Endothelial cell (in vitro differentiated cells): ENCODE measurements around the gene HS3ST5. TPM values are rescaled to one million over a fixed set of nuclear protein-coding genes. Genes with fewer than 3 reads are reported as not detected.

ENCODE experiments used
- DNase-seq: peaks from one replicate; pipeline ENCODE4 v3.0.0; 2021; ENCODE audit warnings: low spot score
- H3K27ac Mint-ChIP-seq: one replicate; pipeline ENCODE4 v1.8.0; 2021; ENCODE audit warnings: mixed read lengths, inconsistent platforms; ENCODE audit not compliant: unreplicated experiment
- H3K27me3 Mint-ChIP-seq: one replicate; pipeline ENCODE4 v1.8.0; 2021; ENCODE audit warnings: mild to moderate bottlenecking, moderate library complexity, mixed read lengths, inconsistent platforms; ENCODE audit not compliant: unreplicated experiment
- H3K36me3 Mint-ChIP-seq: one replicate; pipeline ENCODE4 v1.8.0; 2021; ENCODE audit warnings: mild to moderate bottlenecking, low read depth, mixed read lengths, inconsistent platforms; ENCODE audit not compliant: unreplicated experiment
- H3K4me1 Mint-ChIP-seq: one replicate; pipeline ENCODE4 v1.8.0; 2021; ENCODE audit warnings: mild to moderate bottlenecking, mixed read lengths, inconsistent platforms; ENCODE audit not compliant: unreplicated experiment
- H3K4me3 Mint-ChIP-seq: one replicate; pipeline ENCODE4 v1.8.0; 2021; ENCODE audit warnings: mild to moderate bottlenecking, mixed read lengths, inconsistent platforms; ENCODE audit not compliant: unreplicated experiment
- H3K9me3 Mint-ChIP-seq: one replicate; pipeline ENCODE4 v1.8.0; 2021; ENCODE audit warnings: mixed read lengths, inconsistent platforms; ENCODE audit not compliant: unreplicated experiment
- CTCF ChIP-seq: fragments of 200-600 bp; sonication (generic); IDR thresholded peaks from one replicate; pipeline ENCODE4 v1.5.0; 2021; ENCODE audit warnings: antibody characterized with exemption; ENCODE audit not compliant: unreplicated experiment
- total RNA-seq: library from RNA; stranded (reverse); fragmentation: NEBNext Ultra II Directional; extraction: Animal tissue kit (Norgen Biotek cat#: 25700); gene quantifications from one replicate; pipeline ENCODE4 v1.2.1, GENCODE V29; 2021; ENCODE audit not compliant: unreplicated experiment

Gene HS3ST5
- total RNA-seq, 1 donor from 2014 or later = 0.51 TPM

DNA sequence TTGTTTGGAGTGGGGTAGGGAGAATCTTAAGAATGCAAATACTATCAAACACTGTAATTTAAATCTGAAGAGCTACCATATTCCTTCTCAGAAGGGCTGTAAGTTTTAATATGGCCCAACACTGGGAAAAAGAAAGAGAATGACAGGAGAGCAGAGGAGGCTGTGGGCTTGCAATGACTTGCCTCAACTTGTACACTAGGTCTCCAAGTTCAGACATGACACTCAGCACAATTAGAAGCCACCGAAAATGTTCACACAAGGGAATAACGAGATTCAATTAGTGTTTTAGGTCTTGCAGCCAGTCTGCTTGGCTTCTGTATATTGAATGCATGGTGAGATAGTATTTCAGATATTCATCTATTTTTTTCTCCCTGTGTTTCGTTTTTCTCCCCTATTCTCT is 89.4 kb downstream of the HS3ST5 start:
- H3K4me1 Mint-ChIP-seq = no peaks in the 10 kb centered on the region
- TF ChIP-seq CTCF = no peak
- no peaks in the 10 kb centered on the region for H3K27me3 Mint-ChIP-seq
- no peak for DNase-seq
- no peak overlapping the region for H3K4me3 Mint-ChIP-seq
- H3K36me3 Mint-ChIP-seq = no peaks in the 10 kb centered on the region
- H3K27ac Mint-ChIP-seq = no peak overlapping the region
- H3K9me3 Mint-ChIP-seq = no peaks in the 10 kb centered on the region

DNA sequence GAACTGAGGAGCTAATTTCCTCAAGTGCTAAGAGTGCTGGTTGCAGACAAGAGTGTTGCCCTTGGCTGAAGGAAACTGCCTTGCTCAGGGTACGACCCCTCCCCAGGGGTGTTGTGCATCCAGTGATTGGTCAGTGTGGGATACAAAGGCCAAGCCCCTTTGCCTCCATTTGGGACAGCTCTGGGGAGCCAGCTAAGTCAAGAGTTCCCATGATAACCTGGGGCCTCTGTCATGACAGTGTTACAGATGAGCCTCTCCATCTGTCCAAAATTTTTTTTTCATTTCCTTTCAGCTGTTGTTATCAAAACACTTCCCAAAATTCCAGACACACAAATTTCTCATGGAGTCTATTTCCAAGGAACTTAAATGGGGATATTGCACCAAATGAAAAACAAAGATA is 93.3 kb downstream of the HS3ST5 start:
- Mint-ChIP-seq H3K9me3 (no peaks in the 10 kb centered on the region), H3K4me1 (no peaks in the 10 kb centered on the region), H3K36me3 (no peaks in the 10 kb centered on the region), H3K4me3 (no peak overlapping the region), H3K27me3 (no peaks in the 10 kb centered on the region), H3K27ac (no peak overlapping the region)
- DNase-seq = no peak
- no peak for TF ChIP-seq CTCF

GRCh38 chr6:114247101-114247500 is 95.7 kb downstream of the HS3ST5 start:
- Mint-ChIP-seq H3K36me3 (no peaks in the 10 kb centered on the region), H3K4me1 (no peaks in the 10 kb centered on the region), H3K27me3 (no peaks in the 10 kb centered on the region), H3K9me3 (no peaks in the 10 kb centered on the region), H3K27ac (no peak overlapping the region), H3K4me3 (no peak overlapping the region)
- no peak for TF ChIP-seq CTCF
- DNase-seq = no peak

- DNase-seq = no peak
- H3K4me1 Mint-ChIP-seq = no peaks in the 10 kb centered on the region
- no peaks in the 10 kb centered on the region for H3K27me3 Mint-ChIP-seq
- no peak overlapping the region for H3K27ac Mint-ChIP-seq
- no peaks in the 10 kb centered on the region for H3K36me3 Mint-ChIP-seq
- TF ChIP-seq CTCF = no peak
- no peak overlapping the region for H3K4me3 Mint-ChIP-seq
- H3K9me3 Mint-ChIP-seq = no peaks in the 10 kb centered on the region
Measured at GRCh38 chr6:114240796-114241195, 102.0 kb downstream of the HS3ST5 start.

GRCh38 chr6:114228675-114229074 is 114.1 kb downstream of the HS3ST5 start:
- no peak for DNase-seq
- H3K36me3 Mint-ChIP-seq = no peaks in the 10 kb centered on the region
- no peak overlapping the region for H3K4me3 Mint-ChIP-seq
- no peaks in the 10 kb centered on the region for H3K9me3 Mint-ChIP-seq
- no peak overlapping the region for H3K27ac Mint-ChIP-seq
- no peak for TF ChIP-seq CTCF
- H3K27me3 Mint-ChIP-seq = no peaks in the 10 kb centered on the region
- H3K4me1 Mint-ChIP-seq = peaks cover under 1% of the 10 kb centered on the region
